NAMALWA (cell line): Measurements from ENCODE around the gene LYZL1.
A peak's percentile ranks its signal among the peaks of the same experiment; 100 is the strongest.
"Not testable (repeated sequence)": the region's sequence is repeated elsewhere in the genome, so short reads cannot be mapped to it uniquely, and the experiment has no call there.

Source experiments
- DNase-seq: peaks from one replicate; pipeline ENCODE4 v3.0.0-alpha.2; 2015; ENCODE audit warnings: low spot score

LYZL1 gene

DNA sequence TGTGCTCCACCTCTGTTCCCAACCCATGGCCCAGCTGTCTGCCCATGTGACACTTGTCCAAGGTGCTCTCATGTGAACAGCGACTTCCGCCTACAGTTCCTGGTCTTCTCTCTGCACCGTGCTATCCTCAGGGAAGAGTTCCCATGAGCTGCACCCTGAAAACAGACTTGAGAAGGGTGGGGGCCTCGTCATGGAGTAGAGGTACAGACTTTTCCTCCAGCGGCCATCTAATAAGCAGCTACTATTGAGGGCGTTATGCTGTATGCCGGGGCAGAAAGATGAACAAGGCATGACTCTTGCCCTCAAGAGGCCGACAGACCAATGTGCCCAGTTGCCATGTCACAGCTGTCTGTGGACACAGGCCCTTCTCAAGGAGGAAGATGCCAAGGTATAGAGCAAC is 25.4 kb upstream of the LYZL1 start:
- no peak for DNase-seq

DNA sequence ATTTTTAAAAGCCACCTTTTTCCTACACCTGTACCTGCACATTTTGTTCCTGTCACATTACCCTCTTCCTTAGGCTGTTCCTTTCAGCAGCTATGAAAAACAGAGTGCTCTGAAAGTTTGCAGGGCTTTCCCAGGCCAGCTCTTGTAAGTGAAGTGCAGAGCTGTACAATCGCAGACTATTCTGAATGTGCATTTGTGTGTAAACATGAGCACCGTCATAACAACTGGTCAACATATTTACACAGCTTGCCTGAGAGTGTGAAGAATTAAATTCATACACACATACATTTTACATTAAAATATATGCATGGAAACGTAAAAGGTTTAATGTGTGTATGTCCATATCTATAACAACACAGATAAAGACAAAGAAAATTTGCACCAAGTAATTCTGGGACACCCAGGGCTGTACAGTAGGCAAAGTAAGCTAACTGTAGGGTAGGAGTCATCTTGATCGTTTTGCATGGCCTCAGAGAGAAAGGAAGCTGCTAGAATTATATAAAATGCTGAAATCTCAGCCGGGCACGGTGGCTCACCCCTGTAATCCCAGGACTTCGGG is 23.6 kb upstream of the LYZL1 start:
- DNase-seq: no peak

DNA sequence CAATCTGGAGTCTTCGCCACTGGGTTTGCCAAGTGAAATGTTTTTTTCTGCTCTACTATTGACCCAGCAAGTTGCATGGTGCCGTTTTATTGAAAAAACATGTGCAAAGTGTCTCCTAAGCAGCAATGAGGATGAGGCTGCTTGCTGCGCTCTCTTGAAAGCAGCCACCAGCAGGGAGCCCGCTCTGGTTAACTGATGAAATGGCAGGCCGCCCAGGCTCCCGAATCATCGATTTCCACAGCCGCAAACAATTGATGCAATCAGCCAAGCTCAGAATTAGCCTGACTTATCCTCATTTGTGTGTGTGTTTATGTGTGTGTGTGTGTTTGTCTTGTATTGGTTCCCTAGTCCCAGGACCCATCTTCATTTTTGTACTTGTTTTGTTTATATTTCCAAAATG is 22.2 kb upstream of the LYZL1 start:
- no peak for DNase-seq

DNA sequence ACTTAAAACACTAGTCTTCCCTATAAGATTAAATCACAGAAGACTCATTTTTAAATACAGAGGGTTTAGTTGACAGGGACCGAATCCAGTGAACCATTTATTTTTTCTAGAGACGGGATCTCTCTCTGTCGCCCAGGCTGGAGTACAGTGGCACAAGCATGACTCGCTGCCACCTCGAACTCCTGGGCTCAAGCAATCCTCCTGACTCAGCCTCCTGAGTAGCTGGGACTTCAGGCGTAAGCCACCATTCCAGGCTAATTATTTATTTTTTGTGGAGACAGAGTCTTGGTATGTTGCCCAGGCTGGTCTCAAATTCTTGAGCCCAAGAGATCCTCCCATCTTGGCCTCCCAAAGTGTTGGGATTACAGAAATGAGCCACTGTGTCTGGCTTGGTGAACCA is 20.9 kb upstream of the LYZL1 start:
- DNase-seq: no peak

DNA sequence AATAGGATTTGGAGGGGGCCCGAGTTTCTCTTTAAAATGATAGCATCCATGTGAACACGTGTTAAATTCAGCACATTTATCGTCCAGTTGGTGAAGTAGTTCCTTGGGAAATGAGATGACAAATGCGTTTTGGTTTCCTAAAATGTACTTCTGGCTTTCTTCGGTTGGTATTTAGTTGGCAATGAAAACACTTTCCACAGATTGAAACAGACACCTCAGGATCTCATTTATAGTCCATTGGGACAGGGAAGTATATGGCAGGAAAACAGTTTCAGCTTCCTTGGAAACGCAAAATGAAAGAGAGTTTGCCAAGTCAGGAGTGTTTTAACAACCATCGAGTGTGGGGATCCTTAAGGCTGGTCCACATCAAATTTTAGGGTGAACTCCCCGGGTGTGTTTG is 19.4 kb upstream of the LYZL1 start:
- no peak for DNase-seq

DNA sequence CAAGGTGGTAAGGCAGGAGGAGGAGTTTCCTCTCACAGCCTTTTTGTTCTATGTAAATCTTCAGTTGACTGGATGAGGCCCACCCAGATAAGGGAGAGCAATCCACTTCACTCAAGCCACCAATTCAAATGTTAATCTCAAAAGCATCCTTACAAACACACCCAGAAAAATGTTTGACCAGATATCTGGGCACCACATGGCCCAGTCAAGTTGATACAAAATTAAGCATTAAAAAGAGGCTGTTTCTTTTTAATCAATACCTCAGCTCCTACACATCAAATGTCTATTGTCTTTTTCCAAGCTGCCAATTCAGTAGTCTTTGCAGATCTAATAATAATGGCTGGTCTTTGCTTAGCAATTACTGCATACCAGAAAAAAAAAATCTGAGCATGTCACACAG is 18.0 kb upstream of the LYZL1 start:
- no peak for DNase-seq

DNA sequence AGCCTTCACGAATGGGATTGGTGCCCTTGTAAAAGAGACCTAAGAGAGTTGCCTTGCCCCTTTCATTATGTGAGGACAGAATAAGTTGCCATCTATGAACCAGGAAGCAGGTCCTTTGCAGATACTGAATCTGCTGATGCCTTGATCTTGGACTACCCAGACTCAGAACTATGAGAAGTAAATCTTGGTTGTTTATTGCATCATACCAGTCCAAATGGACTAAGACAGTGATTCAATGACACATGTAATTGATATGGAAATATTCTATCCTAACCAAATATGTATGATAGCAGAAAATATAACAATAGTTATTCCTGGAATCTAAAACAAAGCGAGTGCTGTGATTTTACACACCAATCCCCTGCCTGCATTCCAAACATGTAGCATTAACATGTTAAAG is 17.0 kb upstream of the LYZL1 start:
- no peak for DNase-seq

DNA sequence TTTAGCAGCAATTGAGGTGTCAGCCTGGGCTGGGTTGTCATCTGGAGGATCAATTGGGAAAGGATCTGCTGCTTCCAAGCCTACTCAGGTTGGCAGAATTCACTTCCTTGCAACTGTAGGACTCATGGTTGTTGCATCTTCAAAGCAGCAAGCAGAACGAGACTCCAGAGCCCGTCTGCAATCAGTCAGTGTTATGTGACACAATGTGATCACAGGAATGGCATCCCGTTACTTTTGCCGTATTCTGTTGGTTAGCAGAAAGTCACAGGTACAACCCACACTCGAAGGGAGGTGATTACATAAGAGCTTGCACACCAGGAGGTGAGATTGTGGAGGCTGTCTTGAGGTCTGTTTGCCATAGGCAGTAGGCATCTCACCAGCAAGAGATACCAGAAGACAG is 15.4 kb upstream of the LYZL1 start:
- DNase-seq: no peak

DNA sequence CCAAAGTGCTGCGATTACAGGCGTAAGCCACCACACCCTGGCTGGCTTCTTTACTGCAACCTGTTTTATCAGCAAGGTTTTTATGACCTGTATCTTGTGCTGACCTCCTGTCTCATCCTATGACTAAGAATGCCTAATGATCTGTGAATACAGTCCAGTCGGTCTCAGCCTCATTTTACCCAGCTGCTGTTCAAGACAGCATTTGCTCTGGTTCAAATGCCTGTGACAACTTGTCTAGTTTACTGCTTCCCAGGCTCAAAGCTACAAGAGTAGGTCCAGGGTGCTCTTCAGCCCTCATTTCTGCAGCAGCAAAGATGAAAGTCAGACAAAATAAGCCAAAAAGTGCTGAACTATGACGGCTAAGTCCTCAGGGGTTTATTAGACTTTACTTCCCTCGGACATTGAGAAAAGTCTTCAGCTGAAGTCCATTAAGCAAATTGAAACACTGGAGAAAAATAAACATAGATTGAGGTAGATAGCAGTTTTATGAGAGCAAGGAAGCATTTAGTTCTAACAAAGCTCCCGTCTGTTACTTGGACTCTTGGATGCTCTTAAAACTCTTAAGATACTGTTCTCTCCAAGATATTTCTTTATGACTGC is 12.5 kb upstream of the LYZL1 start:
- DNase-seq: no peak

DNA sequence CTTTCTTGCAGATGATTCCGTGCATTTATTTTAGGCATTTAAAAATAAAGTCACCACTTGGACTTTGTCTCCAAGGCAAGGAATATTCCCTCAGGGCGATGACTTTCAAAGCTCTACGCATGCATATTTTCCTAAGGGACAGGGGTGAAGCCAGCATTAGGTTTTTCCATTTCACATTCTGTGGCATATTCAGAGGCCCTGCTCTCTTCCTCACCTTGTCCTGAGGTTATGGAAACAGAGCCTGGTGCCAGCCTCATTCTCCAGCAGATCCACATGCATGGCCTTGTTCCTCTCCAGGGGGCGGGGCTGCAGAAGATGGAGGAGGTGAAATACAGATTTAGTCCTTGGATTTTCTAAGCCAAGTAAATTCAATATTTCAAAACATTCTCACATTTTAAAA is 11.6 kb upstream of the LYZL1 start:
- DNase-seq: no peak

DNA sequence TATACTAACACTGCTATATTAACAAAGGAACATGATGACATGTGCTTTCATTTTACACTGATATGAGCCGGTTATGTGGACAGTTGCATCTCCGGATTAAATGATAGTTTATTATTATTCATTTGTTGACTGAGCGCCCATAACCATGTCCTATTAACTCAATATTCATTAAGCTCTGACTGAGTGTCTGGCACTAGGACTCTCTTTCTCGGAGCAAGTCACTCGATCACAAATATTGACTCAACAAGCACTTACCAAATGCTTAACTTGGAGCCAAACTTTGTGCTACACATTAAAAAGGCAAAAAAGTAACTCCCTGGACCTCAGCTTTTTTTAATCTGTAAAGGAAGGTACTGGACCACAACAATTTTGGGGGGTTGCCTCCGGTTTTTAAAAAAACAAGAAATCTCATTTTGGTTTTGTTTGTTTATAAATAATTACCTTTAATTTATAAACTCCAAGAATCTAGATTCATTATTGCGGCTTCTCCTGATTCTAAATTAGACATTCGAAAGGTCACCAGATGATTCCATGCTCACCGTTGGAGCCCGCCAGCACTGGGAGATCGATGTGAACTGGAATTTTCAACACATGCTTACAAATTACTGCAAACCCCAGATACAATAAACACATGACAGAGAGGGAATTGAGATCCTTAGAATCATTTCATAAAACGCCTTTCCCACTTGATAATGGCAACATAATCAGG is 8.9 kb upstream of the LYZL1 start:
- no peak for DNase-seq

DNA sequence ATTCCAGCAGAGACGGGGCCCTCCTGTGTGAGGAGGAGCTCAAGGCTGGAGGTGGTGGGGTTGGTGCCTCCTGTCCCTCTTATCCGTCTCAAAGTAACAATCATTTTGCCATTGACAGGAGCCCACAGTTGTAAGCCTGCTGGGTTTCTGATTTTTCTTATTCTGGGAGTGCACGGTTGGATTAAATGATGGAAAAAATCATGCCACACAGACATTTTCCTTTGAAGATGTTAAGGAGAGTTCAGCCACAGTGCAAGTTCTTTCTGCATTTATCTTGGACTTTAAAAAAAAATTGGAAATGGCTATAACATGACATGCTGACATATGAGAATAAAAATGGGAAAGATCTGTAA is 8.4 kb upstream of the LYZL1 start:
- DNase-seq: no peak

DNA sequence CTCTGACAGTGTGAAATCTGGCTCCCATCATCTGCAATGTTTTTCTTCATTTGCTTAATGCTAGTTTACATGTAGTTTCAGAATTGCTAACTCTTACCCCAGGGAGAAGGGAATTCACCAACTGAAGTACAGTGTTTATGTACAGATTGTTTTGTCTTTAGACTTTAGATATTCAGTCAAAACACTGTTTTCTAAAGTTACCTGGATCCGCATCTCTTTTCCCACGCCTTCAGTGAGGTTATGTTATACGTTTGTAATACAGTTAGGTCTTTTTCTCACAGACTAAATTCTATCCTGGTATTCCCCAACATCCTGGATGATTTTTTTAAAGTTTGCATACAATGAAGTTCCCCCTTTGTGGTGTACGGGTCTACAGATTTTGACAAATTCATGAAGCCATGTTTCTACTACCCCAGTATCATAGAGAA is 3.2 kb upstream of the LYZL1 start:
- no peak for DNase-seq

DNA sequence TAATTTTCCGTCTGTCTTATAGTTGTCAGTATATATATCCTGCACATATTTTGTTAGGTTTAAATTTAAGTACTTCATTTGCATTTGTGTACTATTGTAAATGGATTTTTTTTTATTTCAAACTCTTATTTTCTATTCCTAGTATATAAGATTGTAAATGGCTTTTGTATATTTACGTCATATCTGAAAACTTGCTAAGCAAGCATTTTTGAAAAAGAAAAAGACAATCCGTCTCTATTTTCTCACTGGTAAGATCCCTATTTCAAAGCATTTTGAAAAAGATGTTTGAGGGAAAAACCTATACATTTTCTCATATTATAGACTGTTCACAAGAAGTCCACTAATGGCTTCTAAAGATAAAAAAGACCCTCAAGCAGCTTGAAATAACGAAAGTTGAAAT is 1.2 kb upstream of the LYZL1 start:
- DNase-seq: no peak

DNA sequence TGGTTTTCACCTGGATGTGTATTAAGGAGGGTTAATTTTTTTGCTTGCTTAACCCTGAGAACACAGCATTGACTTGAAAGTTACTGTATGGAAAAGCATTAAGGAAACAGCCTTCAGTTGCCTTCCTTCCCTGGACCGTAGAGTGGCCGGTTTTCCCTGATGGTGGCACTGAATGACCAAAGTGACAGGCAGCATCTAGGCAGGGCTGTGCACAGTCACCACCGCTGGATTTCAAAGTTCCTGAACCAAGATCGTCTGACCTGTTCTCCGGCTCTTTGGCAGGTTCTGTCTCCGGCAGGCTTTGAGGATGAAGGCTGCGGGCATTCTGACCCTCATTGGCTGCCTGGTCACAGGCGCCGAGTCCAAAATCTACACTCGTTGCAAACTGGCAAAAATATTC is 2.7 kb downstream of the LYZL1 start:
- DNase-seq: not testable (repeated sequence)

DNA sequence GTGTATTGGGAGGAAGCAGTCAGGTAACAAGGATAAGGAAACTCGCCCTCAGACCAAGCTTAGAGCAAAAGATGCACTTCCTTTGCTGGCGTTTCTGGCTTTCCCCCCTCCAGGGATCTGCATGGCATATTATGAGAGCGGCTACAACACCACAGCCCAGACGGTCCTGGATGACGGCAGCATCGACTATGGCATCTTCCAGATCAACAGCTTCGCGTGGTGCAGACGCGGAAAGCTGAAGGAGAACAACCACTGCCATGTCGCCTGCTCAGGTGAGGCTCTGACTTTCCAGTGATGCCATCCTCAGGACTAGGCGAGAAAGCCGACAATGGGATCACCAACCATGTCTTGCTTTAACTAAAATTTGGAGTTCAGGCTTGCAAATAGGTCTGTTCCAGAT is 3.5 kb downstream of the LYZL1 start:
- not testable (repeated sequence) for DNase-seq

DNA sequence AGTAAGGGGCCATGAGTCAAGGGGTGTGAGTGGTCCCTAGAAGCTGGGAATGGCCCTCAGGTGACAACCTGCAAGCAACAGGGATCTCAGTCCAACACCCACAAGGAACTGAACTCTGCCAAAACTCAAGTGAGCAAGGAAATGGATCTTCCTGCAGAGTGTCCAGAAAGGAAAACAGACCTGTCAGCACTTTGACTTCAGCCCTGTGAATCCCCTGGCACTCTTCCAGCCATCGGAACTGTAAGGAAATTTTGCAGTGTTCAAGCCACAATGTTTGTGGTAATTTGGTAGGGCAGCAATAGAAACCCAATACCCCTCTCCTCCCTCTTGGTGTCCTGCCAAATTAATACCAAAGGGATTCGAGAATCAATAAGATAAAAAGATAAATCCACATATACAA is 6.9 kb downstream of the LYZL1 start:
- DNase-seq: no peak

DNA sequence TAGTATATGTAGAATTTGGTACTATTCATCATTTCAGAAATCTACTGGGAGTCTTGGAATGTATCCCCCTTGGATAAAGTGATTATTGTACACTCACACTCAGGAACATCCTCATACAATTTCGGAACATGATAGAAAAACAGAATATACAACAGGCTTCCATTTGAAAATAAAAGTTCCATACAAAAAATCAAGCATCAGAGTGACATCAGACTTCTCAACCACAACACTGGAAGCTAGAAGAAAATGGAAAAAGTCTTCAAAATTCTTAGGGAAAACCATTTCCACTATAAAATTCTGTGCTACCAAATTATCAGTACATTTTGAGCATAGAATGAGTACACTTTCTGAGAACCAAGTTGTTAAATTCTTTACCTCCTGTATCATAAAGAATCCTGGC is 8.8 kb downstream of the LYZL1 start:
- no peak for DNase-seq

DNA sequence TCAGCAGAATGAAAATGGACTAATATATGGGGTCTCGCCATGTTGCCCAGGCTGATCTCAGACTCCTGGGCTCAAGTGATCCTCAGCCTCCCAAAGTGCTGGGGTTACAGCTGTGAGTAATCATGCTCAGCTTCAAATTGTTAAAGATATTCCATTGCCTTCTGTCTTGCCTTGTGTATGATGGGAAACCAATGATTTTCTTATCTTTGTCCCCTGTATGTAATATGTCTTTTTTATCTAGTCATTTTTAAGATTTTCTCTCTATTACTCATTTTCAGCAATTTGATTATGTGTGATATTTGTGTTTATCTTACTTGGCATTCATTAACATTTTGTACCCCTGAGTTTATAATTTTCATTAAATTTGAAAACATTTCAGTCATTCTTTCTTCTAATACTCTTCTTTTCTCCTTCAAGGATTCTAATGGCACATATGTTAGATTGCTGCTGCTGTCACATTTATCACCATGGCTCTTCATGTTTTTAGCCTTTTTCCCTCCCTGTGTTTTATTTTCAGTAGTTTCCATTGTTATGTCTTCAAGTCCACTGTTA is 12.6 kb downstream of the LYZL1 start:
- DNase-seq: no peak

DNA sequence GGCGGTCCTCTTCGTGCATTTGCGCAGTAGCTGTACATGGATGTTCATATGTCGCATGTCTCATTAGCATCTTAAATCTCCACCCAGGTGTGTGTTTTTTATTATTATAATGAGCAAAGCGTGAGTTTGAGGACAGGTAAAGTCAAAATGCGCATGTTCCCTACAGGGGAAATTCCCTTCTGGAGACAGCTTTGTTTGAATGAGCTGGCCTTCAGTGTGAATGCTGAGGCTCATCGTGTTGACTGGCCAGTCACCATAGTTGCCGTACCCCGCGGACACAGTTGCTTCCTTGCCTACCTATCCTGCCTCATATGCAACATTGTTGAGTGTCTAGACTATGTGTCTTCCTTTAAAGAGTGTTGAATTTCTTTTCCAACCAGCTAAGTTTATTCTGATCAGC is 13.6 kb downstream of the LYZL1 start:
- DNase-seq: no peak

DNA sequence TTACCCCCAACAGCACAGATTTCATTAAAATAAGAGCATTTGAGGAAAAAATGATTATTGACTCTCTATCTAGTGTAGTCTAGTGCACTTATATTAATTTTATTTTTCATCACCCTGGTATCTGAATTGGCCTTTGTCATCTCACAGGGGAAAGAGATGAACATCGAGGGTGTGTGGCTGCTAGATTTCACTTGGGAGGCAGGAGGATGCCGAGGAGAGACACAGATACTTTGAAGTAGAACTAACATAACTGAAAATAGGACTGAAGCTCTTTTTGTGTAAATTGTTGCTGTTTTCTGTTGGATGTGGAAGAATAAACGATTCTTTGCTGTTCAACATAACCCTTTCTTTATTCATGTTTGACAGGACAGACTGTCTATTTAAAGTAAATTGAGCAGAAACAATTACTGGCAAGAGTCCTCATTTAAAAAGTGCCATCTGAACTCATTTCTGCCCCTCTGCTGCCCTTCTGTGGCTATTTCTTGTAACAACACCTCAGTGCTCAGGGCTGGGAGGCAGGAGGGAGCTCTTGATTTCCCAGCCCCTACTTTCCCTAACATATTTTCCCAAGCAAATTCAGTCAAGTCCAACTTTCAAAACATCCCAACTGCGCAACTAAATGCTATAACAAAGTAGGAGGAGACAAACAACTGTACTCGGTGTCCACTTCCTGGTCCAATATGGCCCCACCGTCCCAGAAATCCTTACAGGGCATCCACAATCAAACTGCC is 15.6 kb downstream of the LYZL1 start:
- peak; percentile 64 for DNase-seq

DNA sequence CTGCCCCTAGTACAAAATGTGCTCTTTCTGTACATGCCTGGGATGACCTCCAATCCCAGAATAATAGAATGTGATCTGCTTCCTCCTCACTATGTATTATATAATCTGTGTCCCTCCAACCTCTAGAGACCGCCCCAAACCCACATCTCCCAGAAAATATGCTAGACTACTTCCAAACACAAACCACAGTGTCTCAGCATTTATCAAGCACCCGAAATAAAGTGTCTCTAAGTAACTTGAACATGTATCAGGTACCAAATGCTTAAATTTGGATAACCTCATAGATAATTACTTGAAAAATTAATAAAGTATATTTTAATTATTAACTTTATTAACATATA is 16.1 kb downstream of the LYZL1 start:
- DNase-seq: no peak

DNA sequence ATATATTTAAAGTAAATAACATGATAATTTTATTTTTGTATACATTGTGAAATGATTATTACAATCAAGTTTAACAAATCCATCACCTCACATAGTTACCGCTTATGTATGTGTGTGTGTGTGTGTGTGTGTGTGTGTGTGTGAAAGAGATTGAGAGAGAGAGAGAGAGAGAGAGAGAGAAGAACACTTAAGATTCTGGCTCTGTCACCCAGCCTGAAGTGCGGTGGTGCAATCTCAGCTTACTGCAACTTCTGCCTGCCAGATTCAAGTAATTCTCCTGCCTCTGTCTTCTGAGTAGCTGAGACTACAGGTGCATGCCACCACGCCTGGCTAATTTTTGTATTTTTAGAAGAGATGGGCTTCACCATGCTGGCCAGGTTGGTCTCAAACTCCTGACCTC is 17.8 kb downstream of the LYZL1 start:
- DNase-seq: no peak
